NCI-H1436 (cell line): Measurements from ENCODE around the gene SERTAD3.
"Not testable (repeated sequence)": the region's sequence is repeated elsewhere in the genome, so short reads cannot be mapped to it uniquely, and the experiment has no call there.

Source experiments
- DNase-seq: peaks from one replicate; lab custom pipeline; 2025; lab: John Stamatoyannopoulos, UW

SERTAD3 gene, protein sequence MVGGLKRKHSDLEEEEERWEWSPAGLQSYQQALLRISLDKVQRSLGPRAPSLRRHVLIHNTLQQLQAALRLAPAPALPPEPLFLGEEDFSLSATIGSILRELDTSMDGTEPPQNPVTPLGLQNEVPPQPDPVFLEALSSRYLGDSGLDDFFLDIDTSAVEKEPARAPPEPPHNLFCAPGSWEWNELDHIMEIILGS

DNA sequence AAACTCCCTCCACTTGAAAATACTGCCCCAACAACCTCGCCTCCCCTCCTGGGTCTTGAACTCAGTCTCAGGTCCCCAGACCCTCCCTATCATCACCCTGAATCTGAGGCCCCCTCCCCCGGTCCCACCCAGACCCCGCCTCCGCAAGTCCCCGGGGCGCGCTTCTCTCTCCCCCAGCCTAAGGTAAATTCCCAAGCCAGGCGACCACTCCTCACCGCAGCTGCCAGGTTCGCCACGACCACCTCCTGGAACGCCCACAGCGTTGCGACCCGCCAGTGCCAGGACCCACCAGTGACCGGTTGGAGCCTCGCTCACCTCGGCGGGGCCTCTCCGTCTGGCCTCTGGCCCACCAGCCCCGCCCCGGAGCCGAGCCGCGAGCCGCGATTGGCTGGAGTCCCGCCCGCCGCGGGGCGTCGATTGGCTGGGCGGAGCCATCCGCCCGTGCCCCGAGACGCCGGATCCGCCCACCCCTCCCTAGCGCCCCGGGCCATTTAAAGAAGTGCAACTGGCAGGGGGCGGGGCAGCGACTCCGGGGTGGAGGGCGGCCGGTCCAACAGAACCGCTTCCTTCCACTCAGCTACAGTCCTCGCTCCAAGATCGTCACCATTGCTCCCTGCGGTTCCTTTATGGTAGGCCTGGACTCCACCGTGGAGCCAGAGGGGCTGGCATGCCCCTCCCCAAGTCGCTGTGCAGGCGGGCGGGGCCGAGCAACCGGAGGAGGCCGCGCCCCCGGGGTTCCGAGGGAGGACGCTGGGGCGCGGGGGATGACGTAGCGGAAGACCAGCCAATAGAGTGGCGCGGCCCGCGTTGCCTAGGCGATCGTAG, at the start of gene SERTAD3:
Gene SERTAD3 (minus strand): TSS at position 336 of the 825 bp plus-strand sequence. CDS start 2,255 bp downstream, outside the sequence.
- DNase-seq, result peak; percentile 96

DNA sequence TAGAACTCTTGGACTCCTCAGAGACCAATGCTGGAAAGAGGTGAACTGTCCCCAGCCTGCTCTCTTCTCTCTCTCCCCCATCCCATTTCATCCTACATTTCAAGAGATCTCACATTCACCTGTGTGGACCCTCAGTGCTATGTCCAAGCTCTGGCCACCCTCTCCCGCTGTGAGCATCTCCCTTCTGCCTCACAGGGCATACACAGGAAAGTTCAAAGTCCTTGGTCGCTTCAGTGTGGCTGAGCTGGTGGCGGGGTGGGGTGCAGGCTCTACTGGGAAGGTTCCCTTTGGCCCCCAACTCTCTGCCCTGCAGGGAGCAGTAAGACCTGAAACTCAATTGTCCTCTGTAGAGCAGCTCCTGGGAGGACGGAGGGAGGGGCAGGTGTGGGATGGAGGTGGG, 49.6 kb upstream of the SERTAD3 start:
- DNase-seq, result no peak

DNA sequence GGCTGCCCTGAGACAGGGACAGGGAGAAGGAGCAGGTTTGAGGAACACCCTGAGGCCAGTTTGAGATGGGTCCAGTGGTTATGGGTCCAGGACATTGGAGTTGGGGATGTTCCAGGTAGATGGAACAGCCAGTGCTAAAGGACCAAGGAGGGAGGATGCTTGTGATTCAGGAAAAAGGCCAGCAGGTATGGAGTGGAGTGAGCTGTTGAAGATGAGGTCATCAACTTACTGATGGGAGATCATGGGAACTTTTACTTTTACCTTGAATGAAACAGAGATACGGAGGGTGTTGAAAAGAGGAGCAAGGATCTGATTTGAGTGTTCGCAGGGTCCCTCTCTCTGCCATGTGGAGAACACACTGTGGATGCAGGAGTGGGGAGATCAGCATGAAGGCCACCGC, 48.1 kb upstream of the SERTAD3 start:
- no peak for DNase-seq

DNA sequence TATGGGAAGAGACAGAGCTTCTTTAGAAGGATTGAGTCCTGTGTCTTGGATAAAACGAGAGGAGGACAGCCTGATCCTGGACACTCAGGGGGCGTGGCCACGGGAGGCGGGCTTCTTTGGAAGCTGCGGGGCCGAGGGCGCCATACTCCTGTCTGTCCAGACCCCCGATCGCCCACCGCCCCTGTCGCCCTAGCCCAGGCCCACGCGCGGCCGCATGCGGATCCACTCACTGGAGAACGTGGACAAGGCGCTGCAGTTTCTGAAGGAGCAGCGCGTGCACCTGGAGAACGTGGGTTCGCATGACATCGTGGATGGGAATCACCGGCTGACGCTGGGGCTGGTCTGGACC, 45.7 kb upstream of the SERTAD3 start:
- no peak for DNase-seq

DNA sequence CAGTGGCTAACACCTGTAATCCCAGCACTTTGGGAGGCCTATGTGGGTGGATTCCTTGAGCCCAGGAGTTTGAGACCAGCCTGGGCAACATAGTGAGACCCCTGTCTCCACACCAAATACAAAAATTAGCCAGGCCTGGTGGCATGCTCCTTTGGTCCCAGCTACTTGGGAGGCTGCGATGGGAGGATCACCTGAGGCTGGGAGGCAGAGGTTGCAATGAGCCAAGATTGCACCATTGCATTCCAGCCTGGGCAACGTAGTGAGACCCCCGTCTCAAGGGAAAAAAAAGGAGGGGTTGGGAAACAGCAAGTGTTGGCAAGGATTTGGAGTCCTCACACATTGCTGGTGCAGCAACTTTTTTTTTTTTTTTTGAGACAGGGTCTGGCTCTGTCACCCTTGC, 41.9 kb upstream of the SERTAD3 start:
- no peak for DNase-seq

DNA sequence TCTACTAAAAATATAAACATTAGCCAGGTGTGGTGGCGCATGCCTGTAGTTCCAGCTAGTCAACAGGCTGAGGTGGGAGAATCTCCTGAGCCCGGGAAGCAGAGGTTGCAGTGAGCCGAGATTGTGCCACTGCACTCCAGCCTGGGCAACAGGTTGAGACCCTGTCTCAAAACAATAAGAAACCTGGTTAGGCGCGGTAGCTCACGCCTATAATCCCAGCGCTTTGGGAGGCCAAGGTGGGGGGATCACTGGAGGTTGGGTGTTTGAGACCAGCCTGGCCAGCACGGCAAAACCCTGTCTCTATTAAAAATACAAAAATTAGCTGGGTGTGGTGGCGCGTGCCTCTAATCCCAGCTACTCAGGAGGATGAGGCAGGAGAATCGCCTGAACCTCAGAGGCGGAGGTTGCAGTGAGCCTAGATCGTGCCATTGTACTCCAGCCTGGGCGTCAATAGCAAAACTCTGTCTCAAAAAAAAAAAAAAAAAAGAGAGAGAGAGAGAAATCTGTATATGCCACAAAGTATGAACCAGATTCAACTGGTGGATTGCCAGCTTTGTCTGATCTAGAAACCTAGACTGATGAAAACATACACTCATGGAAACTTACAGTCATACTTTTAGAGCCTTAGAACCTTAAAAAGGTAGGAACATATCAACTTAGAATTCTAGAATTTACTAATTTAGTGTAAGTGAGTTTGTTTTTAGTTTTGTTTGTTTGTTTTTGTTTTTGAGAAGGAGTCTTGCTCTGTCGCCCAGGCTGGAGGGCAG, 31.9 kb upstream of the SERTAD3 start:
- not testable (repeated sequence) for DNase-seq

DNA sequence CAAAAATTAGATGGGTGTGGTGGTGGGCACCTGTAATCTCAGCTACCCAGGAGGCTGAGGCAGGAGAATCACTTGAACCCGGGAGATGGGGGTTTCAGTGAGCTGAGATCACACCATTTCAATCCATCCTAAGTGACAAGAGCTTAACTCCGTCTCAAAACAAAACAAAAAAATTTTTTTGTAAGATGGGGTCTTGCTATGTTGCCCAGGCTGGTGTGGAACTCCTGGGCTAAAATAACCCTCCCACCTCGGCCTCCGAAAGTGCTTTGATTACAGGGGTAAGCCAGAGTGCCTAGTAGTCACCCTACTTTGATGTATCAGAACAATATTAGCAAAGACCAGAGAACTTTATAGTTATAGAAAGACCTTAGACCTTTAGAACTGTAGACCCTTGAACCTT, 30.6 kb upstream of the SERTAD3 start:
- no peak for DNase-seq

DNA sequence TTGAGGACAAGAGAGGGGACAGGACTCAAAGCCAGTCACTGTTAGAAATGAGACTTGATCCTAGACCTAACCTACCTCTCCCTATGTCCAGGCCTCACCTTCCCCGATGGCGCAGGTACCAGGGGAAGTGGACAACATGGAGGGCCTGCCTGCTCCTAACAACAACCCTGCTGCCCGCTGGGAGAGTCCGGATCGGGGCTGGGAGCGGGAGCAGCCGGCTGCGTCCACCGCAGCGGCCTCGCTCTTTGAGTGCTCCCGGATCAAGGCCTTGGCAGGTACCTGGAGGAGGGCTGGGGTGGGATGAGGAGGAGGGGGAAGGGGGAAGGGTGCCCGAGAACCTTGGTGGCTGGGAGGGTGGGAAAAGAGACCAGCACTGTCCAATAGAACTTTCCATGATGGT, 28.4 kb upstream of the SERTAD3 start:
- no peak for DNase-seq

DNA sequence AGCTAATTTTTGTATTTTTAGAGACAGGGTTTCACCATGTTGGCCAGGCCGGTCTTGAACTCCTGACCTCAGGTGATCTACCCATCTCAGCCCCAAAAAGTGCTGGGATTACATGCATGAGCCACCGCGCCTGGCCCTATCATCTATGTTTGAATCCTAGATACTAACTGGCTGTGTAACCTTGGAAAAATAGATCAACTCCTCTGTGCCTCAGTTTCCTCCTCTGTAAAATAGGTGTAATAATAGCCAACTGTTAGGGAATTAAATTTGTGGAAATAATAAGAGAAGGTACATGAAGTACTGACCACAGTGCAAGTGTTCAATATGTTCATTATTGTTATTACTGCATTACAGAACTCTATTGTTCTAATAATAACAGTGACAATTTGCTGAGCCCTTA, 27.0 kb upstream of the SERTAD3 start:
- no peak for DNase-seq

DNA sequence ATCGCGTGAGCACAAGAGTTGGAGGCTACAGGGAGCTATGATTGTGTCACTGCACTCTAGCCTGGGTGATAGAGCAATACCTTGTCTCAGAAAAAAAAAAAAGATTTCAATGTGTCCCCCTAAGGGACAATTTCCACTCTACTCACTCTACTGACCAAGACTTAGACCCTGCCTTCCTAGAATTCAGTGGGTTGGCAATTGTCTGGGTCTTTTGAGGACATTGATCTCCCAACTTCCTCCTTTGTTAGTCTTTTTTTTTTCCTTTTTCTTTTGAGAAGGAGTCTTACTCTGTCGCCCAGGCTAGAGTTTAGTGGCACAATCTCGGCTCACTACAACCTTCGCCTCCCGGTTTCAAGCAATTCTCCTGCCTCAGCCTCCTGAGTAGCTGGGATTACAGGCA, 24.9 kb upstream of the SERTAD3 start:
- no peak for DNase-seq

DNA sequence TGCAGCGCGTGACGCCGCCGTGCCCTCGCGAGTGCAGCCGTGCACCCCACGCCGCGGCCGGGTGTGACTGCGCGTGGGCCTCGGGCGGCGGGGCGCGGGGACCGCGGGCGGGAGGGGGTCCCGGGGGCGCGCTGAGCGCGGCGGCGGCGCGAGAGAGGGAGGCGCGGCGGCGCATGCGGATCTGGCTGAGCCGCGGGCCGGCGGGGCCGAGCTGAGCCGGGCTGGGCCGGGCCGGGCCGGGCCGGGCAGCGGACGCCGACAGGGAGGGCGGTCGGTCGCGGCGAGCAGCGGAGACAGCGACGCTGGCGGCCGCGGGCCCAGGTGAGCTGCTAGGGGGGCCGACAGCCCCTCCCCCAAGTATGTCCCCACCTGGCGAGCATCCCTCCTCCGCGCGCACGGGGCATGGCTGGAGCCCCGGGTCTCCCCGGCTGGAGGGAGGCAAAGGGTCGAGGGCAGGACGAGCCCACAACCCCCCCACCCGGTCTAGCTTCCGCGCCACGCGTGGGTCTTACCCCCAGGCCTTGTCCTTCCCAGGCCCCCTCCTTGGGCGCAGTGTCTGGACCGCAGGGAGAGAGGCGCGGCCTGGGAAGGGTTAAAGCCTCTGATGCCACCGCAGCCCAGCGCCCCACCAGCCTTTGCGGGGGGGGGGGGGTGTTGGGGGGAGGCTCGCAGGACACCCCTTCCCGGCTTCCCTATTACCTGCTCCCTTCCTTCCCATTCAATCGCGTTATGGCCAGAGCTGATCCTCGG, 23.0 kb upstream of the SERTAD3 start, which contains the start of gene SPTBN4:
Gene SPTBN4 (plus strand): TSS at position 17 of the 750 bp plus-strand sequence. CDS start 5,621 bp downstream, outside the sequence.
- DNase-seq, result no peak

DNA sequence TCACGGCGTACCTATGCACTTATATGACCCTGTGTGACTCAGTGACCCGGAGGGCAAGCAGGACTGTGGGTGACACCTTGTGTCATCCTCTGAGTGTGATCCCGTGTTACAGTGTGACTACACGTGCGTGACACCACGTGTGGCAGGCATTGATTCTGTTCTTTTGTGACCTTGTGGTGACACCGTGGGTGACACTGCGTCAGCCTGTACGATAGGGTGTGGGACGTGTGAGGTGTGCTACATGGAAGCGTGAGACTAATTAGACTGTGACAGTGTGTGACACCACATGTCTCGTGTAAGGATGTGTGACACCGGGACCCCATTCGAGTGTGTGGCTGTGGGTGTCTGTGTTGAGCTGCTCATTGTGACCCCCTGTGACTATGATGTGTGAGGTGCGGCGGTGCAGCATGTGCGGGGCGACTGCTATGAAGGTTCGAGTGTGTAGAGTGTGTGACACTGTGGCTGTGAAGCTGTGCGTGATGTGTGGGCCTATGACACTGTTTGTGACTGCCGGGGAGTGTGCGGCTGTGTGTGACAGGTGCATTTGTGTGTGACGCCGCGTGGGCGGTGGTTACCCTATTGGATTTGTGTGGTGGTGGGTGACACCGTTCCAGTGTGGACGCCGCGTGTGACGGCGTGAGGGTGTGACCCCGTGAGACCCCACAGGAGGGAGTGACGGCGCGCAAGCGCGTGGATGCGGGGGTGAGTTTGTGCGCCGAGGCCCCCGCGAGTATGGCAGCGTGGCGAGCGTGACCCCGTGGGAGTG, 22.3 kb upstream of the SERTAD3 start:
- no peak for DNase-seq

DNA sequence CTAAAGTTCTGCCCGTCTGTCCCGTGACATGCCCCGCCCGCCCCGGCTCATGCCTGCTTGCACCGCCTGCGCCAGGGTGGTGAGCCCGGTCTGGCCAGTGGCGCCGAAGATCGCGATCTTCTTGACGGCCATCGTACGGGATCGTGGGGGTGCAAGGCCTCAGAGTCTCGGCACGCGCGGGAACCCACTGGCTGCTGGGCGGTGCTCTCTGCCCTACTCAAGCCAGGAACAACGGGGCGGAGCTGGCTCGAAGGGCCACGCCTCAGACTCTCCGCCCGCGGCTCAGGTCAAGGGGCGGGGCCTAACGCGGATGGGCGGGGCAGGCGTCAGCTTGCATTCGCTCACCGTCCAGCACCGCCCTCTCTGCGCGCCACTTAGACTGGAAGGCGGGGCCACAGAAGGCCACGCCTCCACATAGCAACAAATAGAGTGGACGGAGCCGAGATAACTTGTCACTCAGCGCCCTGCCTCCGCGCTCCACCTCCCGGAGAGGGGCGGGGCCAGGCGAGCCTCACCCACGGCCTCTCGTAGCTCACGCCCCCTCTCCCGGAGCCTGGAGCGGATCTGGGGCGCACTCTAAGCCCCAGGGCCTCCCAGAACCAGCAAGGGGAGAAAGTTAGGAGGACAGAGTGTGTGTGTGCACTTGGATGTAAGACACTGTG, 21.6 kb upstream of the SERTAD3 start, which contains the start of gene BLVRB:
Gene BLVRB (minus strand): TSS at position 189 of the 662 bp plus-strand sequence. CDS start 57 bp downstream, at position 132.
- DNase-seq, result peak; percentile 96

DNA sequence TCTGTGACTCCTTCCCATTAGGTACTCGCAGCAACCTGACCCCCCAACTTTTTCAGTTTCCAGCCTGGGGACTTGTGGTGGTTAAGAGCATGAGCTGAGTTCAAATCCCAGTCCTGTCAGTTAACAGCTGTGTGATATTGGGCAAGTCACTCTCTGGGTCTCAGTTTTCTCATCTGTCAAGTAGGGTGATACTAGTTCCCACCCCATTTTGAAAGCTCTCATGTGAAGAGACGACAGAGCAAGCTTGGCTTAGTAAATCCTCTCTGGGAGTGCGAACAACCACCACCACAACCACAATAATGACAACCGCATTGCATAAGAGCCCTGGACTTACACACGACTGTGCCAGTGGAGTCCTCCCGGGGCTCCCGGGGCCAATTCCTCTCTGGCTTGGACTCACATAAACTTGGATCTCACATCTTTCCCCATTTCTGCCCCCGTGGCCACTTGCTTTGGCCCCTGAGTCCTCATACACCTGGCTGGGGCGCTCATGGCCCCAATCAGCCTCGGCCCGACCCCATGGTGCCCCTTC, 21.0 kb upstream of the SERTAD3 start:
- DNase-seq, result no peak

DNA sequence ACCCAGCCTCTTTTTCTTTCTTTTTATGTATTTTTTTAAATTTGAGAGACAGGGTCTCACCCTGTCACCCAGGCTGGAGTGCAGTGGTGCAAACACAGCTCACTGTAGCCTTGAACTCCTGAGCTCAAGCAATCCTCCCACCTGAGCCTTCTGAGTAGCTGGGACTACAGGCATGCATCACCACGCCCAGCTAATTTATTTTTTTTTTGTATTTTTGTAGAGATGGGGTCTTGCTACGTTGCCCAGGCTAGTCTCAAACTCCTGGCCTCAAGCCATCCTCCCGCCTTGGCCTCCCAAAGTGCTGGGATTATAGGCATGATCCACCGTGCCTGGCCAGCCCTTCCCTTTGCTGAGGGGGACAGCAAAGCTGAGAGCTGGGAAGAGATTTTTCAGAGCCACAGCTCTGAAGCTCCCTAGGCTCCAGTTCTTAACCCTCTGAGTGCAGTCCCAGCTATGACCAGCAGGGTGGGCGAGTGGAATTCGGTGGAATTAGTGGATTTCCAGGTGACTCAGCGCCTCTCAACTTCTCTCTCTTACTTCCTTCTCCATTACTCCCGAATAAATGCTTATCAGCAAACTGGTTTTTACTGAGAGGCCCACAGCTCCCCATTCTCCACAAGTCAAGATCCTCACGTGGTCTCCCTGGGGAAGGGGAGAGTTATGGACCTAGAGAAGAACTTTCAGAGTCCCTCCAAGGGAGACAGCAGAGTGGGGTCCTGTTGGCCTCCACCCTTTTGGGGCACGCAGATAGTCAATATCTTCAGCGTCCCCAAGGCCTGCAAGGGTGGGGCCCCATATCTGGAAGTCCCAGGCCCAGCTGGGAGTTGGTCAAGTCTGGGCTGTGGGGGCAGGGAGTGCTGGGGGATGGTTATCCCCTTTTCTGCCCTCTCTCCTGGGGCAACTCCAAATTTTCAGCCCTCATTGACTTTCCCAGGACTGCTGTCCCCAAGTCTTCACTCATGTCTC, 20.2 kb upstream of the SERTAD3 start:
- DNase-seq, result peak; percentile 44

DNA sequence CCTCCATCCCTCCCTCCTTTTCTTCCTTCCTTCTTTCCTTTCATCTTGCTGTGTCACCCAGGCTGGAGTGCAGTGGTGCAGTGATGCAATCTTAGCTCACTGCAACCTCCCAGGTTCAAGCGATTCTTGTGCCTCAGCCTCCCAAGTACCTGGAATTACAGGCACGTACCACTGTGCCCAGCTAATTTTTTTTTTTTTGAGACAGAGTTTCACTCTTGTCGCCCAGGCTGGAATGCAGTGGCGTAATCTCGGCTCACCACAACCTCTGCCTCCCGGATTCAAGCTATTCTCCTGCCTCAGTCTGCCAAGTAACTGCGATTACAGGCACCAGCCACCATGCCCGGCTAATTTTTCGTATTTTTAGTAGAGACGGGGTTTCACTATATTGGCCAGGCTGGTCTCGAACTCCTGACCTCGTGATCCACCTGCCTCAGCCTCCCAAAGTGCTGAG, 19.5 kb upstream of the SERTAD3 start:
- not testable (repeated sequence) for DNase-seq

DNA sequence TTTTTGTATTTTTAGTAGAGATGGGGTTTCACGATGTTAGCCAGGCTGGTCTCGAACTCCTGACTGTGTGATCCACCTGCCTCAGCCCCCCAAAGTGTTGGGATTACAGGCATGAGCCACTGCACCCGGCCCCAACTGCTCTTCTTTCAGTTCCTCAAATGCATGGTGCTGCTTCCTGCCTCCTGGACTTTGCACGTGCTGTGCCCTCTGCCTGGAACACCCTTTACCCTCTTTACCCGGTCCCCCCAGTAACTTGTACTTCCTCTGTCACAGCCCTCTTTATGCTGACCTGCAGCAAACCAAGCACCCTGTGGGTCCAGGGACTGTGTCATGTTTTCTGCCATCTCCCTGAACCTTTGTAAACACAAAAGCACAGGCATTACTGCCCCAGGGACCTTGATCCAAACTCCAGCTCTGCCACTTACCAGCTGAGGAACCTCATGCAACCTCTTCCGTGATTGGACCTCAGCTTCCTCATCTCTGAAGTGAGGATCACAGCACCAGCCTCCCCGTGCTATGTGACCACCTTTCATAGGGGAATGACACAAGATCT, 17.6 kb upstream of the SERTAD3 start:
- no peak for DNase-seq

DNA sequence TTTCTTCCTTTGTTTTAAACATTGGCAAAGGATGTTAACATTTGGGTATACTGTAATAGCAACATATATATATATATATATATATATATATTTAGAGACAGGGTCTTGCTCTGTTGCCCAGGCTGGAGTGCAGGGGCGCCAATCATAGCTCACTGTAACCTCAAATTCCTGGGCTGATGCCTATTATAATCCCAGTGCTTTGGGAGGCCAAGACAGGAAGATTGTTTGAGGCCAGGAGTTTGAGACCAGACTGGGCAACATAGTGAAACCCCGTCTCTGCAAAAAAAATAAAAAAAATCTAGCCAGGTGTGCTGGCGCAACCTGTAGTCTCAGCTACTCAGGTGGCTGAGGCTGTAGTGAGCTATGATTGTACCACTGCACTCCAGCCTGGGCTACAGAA, 16.1 kb upstream of the SERTAD3 start:
- no peak for DNase-seq

DNA sequence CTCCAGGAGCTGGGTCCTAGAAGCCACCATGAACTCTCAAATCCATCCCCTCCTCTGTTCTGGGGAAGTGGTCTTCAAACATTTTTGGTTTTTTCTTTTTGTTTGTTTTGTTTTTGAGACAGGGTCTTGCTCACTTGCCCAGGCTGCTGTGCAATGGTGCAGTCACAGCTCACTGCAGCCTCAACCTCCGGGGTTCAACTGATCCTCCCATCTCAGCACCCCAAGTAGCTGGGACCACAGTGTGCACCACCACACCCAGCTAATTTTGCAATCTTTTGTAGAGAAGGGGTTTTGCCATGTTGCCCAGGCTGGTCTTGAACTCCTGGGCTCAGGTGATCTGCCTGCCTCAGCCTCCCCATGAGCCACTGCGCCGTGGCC, 14.5 kb upstream of the SERTAD3 start:
- DNase-seq, result no peak
